Panc1 (cell line): ENCODE data around the gene FSTL5.

Experiments used
- CTCF ChIP-seq: fragments of 450-650 bp; IDR thresholded peaks from 2 replicates; pipeline ENCODE4 v1.5.1; 2017; ENCODE audit warnings: mild to moderate bottlenecking
- POLR2AphosphoS5 ChIP-seq: IDR thresholded peaks from 2 replicates; pipeline ENCODE4 v1.6.1; 2012; ENCODE audit warnings: mild to moderate bottlenecking, low read depth, low read length, moderate library complexity
- REST ChIP-seq, 2 experiments: IDR thresholded peaks; 2 replicates each; pipeline ENCODE4 v1.6.1; 2011 to 2012; ENCODE audit warnings: low read depth in 2 of 2, control low read depth in 1 of 2, low read length in 1 of 2, mild to moderate bottlenecking in 1 of 2, moderate library complexity in 1 of 2; ENCODE audit not compliant: insufficient read depth in 1 of 2
- SIN3A ChIP-seq: IDR thresholded peaks from 2 replicates; pipeline ENCODE4 v1.6.1; 2012; ENCODE audit warnings: low read depth, mild to moderate bottlenecking, low read length, moderate library complexity, borderline replicate concordance; ENCODE audit not compliant: insufficient read depth
- TCF7L2 ChIP-seq: IDR thresholded peaks from 2 replicates; pipeline ENCODE4 v1.6.1; 2011; ENCODE audit warnings: mild to moderate bottlenecking, low read depth, low read length, inconsistent platforms

GRCh38 chr4:161663844-161664243, 500.0 kb downstream of the FSTL5 start:
- TF ChIP-seq CTCF (no peak), POLR2AphosphoS5 (no peak), REST (IDR thresholded peaks at IDR 0.05; ENCODE audit: insufficient read depth in 1 of 2, low read depth in 2 of 2, low read length in 1 of 2) (no peak), TCF7L2 (no peak), SIN3A (no peak)
